RWPE2 (cell line): ENCODE measurements around the gene DOCK3.

Source experiments
- ATAC-seq: fragments of 200-7000 bp; cut with Tn5 transposase; 3 replicates; pipeline ENCODE4 v1.9.1; 2021; ENCODE audit warnings: low read depth
- DNase-seq: peaks from one replicate; pipeline ENCODE4 v3.0.0-alpha.2; 2020; ENCODE audit warnings: low spot score
- H3K27ac ChIP-seq: fragments of 450-650 bp; 2 replicates; pipeline ENCODE4 v1.5.1; 2017; ENCODE audit warnings: mild to moderate bottlenecking; ENCODE audit not compliant: poor library complexity, severe bottlenecking
- H3K27me3 ChIP-seq: fragments of 250-450 bp; sonication (Bioruptor Pico); 2 replicates; pipeline ENCODE4 v1.5.1; 2021; ENCODE audit warnings: mild to moderate bottlenecking, moderate library complexity; ENCODE audit not compliant: insufficient read depth, poor library complexity, severe bottlenecking
- H3K36me3 ChIP-seq: fragments of 250-450 bp; sonication (Bioruptor Pico); 2 replicates; pipeline ENCODE4 v1.5.1; 2020; ENCODE audit warnings: low read depth, mild to moderate bottlenecking, moderate library complexity
- H3K4me1 ChIP-seq: fragments of 250-450 bp; sonication (Bioruptor Pico); 2 replicates; pipeline ENCODE4 v1.5.1; 2021; ENCODE audit warnings: mild to moderate bottlenecking, moderate library complexity; ENCODE audit not compliant: insufficient read depth, poor library complexity, severe bottlenecking
- H3K4me3 ChIP-seq: fragments of 250-450 bp; sonication (Bioruptor Pico); 2 replicates; pipeline ENCODE4 v1.5.1; 2021; ENCODE audit warnings: mild to moderate bottlenecking, moderate library complexity; ENCODE audit not compliant: severe bottlenecking
- H3K9me3 ChIP-seq: fragments of 250-450 bp; sonication (Bioruptor Pico); 2 replicates; pipeline ENCODE4 v1.5.1; 2021; ENCODE audit warnings: mild to moderate bottlenecking, moderate library complexity; ENCODE audit not compliant: severe bottlenecking
- CTCF ChIP-seq: fragments of 450-650 bp; IDR thresholded peaks from one replicate; pipeline ENCODE4 v1.5.1; 2017; ENCODE audit warnings: mild to moderate bottlenecking, moderate library complexity; ENCODE audit not compliant: poor library complexity, severe bottlenecking

DOCK3 gene

GRCh38 chr3:51099794-51100535, 425.2 kb downstream of the DOCK3 start:
- H3K4me1 ChIP-seq: no peaks in the 10 kb centered on the region
- no peaks in the 10 kb centered on the region for H3K36me3 ChIP-seq
- DNase-seq (no peak), ATAC-seq (peak; percentile 89)
- H3K27me3 ChIP-seq: no peaks in the 10 kb centered on the region
- no peaks in the 10 kb centered on the region for H3K9me3 ChIP-seq
- no peak overlapping the region for H3K27ac ChIP-seq
- peak; percentile 80 for TF ChIP-seq CTCF
- H3K4me3 ChIP-seq: no peak overlapping the region

GRCh38 chr3:51100536-51100851, 425.8 kb downstream of the DOCK3 start:
- no peak for DNase-seq
- TF ChIP-seq CTCF: peak; percentile 51
- no peak for ATAC-seq
- Histone ChIP-seq H3K27ac (no peak overlapping the region), H3K36me3 (no peaks in the 10 kb centered on the region), H3K4me3 (no peak overlapping the region), H3K27me3 (no peaks in the 10 kb centered on the region), H3K4me1 (no peaks in the 10 kb centered on the region), H3K9me3 (no peaks in the 10 kb centered on the region)

- Histone ChIP-seq H3K27ac (no peak overlapping the region), H3K36me3 (no peaks in the 10 kb centered on the region), H3K9me3 (no peaks in the 10 kb centered on the region), H3K27me3 (no peaks in the 10 kb centered on the region), H3K4me3 (no peak overlapping the region), H3K4me1 (no peaks in the 10 kb centered on the region)
- DNase-seq (no peak), ATAC-seq (no peak)
- no peak for TF ChIP-seq CTCF
These were observed 427.7 kb downstream of the DOCK3 start for GRCh38 chr3:51102396-51102795.

- DNase-seq (no peak), ATAC-seq (no peak)
- Histone ChIP-seq H3K4me3 (no peak overlapping the region), H3K27me3 (no peaks in the 10 kb centered on the region), H3K9me3 (no peaks in the 10 kb centered on the region), H3K36me3 (no peaks in the 10 kb centered on the region), H3K4me1 (no peaks in the 10 kb centered on the region), H3K27ac (no peak overlapping the region)
- TF ChIP-seq CTCF: no peak
These were observed 431.6 kb downstream of the DOCK3 start for GRCh38 chr3:51106242-51106876.

- Histone ChIP-seq H3K27ac (no peak overlapping the region), H3K4me1 (no peaks in the 10 kb centered on the region), H3K4me3 (no peak overlapping the region), H3K36me3 (no peaks in the 10 kb centered on the region), H3K9me3 (no peaks in the 10 kb centered on the region), H3K27me3 (no peaks in the 10 kb centered on the region)
- no peak for ATAC-seq
- no peak for TF ChIP-seq CTCF
- DNase-seq: no peak
These were observed 435.9 kb downstream of the DOCK3 start for GRCh38 chr3:51110586-51110985.
